Stomach smooth muscle (tissue), 2 donors: ENCODE results near the gene BSG.
"Not testable (repeated sequence)": the region's sequence is repeated elsewhere in the genome, so short reads cannot be mapped to it uniquely, and the experiment has no call there.

Experiments
- H3K27ac ChIP-seq: one replicate; pipeline ENCODE4 v1.7.0; 2013; ENCODE audit warnings: mild to moderate bottlenecking, low read length, inconsistent platforms
- H3K27me3 ChIP-seq, 2 donors: one replicate each; pipeline ENCODE4 v1.7.0; 2013; ENCODE audit warnings: low read length in 2 of 2; ENCODE audit not compliant: insufficient read depth in 2 of 2, control insufficient read depth in 1 of 2
- H3K36me3 ChIP-seq, 2 donors: one replicate each; pipeline ENCODE4 v1.7.0; 2013; ENCODE audit warnings: low read length in 2 of 2; ENCODE audit not compliant: control insufficient read depth in 2 of 2, insufficient read depth in 2 of 2
- H3K4me1 ChIP-seq: one replicate; pipeline ENCODE4 v1.7.0; 2013; ENCODE audit warnings: low read length; ENCODE audit not compliant: control insufficient read depth, insufficient read depth
- H3K4me3 ChIP-seq, 2 donors: one replicate each; pipeline ENCODE4 v1.7.0; 2013; ENCODE audit warnings: low read length in 2 of 2
- H3K9ac ChIP-seq, 2 donors: one replicate each; pipeline ENCODE4 v1.7.0; 2013; ENCODE audit warnings: low read length in 2 of 2, mild to moderate bottlenecking in 1 of 2
- H3K9me3 ChIP-seq, 2 donors: one replicate each; pipeline ENCODE4 v1.7.0; 2013; ENCODE audit warnings: low read length in 2 of 2; ENCODE audit not compliant: control insufficient read depth in 2 of 2
- donor health status: healthy.
- donor health status: Pancreatic carcinoma.

Gene BSG

GRCh38 chr19:625257-625656, 52.9 kb downstream of the BSG start:
- no peak overlapping the region for H3K27ac ChIP-seq
- no peaks in the 10 kb centered on the region for H3K9me3 ChIP-seq
- H3K36me3 ChIP-seq: peaks cover 13 to 16% of the 10 kb centered on the region in 2 donors
- H3K9ac ChIP-seq: no peak overlapping the region
- no peak overlapping the region for H3K4me3 ChIP-seq
- no peaks in the 10 kb centered on the region for H3K4me1 ChIP-seq
- no peaks in the 10 kb centered on the region for H3K27me3 ChIP-seq

GRCh38 chr19:626566-626965, 54.2 kb downstream of the BSG start:
- not testable (repeated sequence) for H3K9ac ChIP-seq, H3K4me1 ChIP-seq, H3K27me3 ChIP-seq, H3K4me3 ChIP-seq, H3K27ac ChIP-seq, H3K9me3 ChIP-seq
- peaks cover 13 to 16% of the 10 kb centered on the region in 2 donors for H3K36me3 ChIP-seq

GRCh38 chr19:628168-628567, 55.8 kb downstream of the BSG start:
- Histone ChIP-seq H3K36me3 (peaks cover 8 to 16% of the 10 kb centered on the region in 2 donors), H3K9me3 (no peaks in the 10 kb centered on the region), H3K27ac (no peak overlapping the region), H3K27me3 (no peaks in the 10 kb centered on the region), H3K4me3 (no peak overlapping the region), H3K9ac (no peak overlapping the region), H3K4me1 (peaks cover 14% of the 10 kb centered on the region)

- not testable (repeated sequence) for H3K4me3 ChIP-seq, H3K9me3 ChIP-seq, H3K9ac ChIP-seq, H3K27me3 ChIP-seq, H3K27ac ChIP-seq
- H3K4me1 ChIP-seq: peaks cover 25% of the 10 kb centered on the region
- H3K36me3 ChIP-seq: peaks cover 5 to 16% of the 10 kb centered on the region in 2 donors
These were observed 57.1 kb downstream of the BSG start for GRCh38 chr19:629515-629914.

- no peaks in the 10 kb centered on the region for H3K9me3 ChIP-seq
- H3K4me3 ChIP-seq: no peak overlapping the region
- no peaks in the 10 kb centered on the region for H3K27me3 ChIP-seq
- H3K27ac ChIP-seq: no peak overlapping the region
- H3K9ac ChIP-seq: no peak overlapping the region
- H3K36me3 ChIP-seq: peaks cover 4 to 13% of the 10 kb centered on the region in 2 donors
- peaks cover 26% of the 10 kb centered on the region for H3K4me1 ChIP-seq
These were observed 57.7 kb downstream of the BSG start for GRCh38 chr19:629961-630714.

GRCh38 chr19:632579-633067, 60.2 kb downstream of the BSG start:
- H3K36me3 ChIP-seq: peaks cover 2 to 8% of the 10 kb centered on the region in 2 donors
- H3K4me3 ChIP-seq: peak overlapping the region; percentile 78 to 97
- no peak overlapping the region for H3K27ac ChIP-seq
- H3K9ac ChIP-seq: peak overlapping the region; percentile 80 to 82
- no peaks in the 10 kb centered on the region for H3K27me3 ChIP-seq
- peaks cover 26% of the 10 kb centered on the region for H3K4me1 ChIP-seq
- H3K9me3 ChIP-seq: no peaks in the 10 kb centered on the region
